Activated CD4-positive, alpha-beta T cell treated with anti-CD3 and anti-CD28 coated beads, Interleukin-2, amount 10 ng/mL, durations not matched to agents 24 days and 14 days (primary cell): ENCODE measurements around the gene KCNIP1. TPM values are rescaled to one million over a fixed set of nuclear protein-coding genes. Genes with fewer than 3 reads are reported as not detected.

Experiments
- DNase-seq: peaks from one replicate; pipeline ENCODE4 v3.0.0; 2022
- H3K27ac Mint-ChIP-seq: one replicate; pipeline ENCODE4 v1.8.0; 2022; ENCODE audit warnings: mild to moderate bottlenecking, mixed read lengths
- H3K27me3 Mint-ChIP-seq: one replicate; pipeline ENCODE4 v1.8.0; 2022; ENCODE audit warnings: mixed read lengths
- H3K36me3 Mint-ChIP-seq: one replicate; pipeline ENCODE4 v1.8.0; 2022; ENCODE audit warnings: low read depth, mild to moderate bottlenecking, mixed read lengths
- H3K4me1 Mint-ChIP-seq: one replicate; pipeline ENCODE4 v1.8.0; 2021; ENCODE audit warnings: mixed read lengths
- H3K4me3 Mint-ChIP-seq: one replicate; pipeline ENCODE4 v1.8.0; 2022; ENCODE audit warnings: mild to moderate bottlenecking, moderate library complexity, mixed read lengths
- H3K9me3 Mint-ChIP-seq: one replicate; pipeline ENCODE4 v1.8.0; 2021; ENCODE audit warnings: mixed read lengths
- intact Hi-C: fragments of 100-400 bp; cut with micrococcal nuclease; formaldehyde crosslinking; loops from one replicate; pipeline ENCODE4 v1.15.1; 2023
- total RNA-seq: library from RNA; stranded (reverse); gene quantifications from 2 replicates; pipeline ENCODE4 v1.2.3, GENCODE V29; 2022

Gene KCNIP1
- total RNA-seq, 1 donor from 2014 or later = not detected

DNA sequence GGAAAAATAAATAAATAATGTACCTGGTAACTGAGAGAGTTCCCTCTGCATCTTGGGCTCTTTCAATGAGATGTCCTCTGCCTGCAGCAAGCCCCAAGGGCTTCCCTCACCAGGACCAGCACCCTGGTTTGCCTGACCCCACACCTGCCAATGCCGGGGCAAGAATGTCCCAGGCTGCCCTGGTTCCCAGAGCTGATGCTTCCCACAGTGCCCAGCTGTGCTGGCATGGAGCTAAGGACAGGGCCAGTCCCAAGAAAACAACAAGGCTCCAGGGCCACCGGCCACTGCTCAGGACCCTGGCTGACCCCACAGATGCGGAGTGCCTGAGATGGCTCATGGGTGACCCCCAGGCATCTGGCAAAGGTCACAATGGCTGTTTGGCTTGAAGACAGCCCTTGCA is 123.5 kb downstream of the KCNIP1 start:
- Mint-ChIP-seq H3K27me3 (peaks cover 3% of the 10 kb centered on the region), H3K27ac (no peak overlapping the region), H3K9me3 (no peaks in the 10 kb centered on the region), H3K4me3 (no peak overlapping the region), H3K36me3 (no peaks in the 10 kb centered on the region), H3K4me1 (no peaks in the 10 kb centered on the region)
- intact Hi-C loops = no loop called here
- no peak for DNase-seq

DNA sequence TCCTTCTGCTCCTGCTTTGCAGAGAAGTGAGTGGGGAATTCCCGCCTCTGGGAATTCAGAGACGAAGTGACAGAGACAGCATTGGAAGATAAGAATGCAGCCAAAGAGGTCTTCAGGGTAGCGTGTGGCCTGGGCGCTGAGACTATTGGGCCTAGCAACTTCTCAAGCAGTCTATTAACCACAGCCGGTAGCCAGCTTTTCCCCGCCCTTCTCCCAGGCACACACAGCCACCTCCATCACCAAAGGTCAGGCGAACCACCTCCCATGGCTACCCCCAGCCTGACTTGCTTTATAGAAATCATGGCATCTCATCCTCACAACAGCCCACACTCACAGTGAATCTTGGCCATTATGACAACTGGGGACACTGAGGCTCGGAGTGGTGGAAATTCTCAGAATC is 124.2 kb downstream of the KCNIP1 start:
- no peak for DNase-seq
- no peak overlapping the region for H3K4me3 Mint-ChIP-seq
- peaks cover 3% of the 10 kb centered on the region for H3K4me1 Mint-ChIP-seq
- H3K27ac Mint-ChIP-seq = no peak overlapping the region
- H3K36me3 Mint-ChIP-seq = no peaks in the 10 kb centered on the region
- no peaks in the 10 kb centered on the region for H3K9me3 Mint-ChIP-seq
- intact Hi-C loops = no loop called here
- H3K27me3 Mint-ChIP-seq = peaks cover 4% of the 10 kb centered on the region

GRCh38 chr5:170628691-170629565 is 125.1 kb downstream of the KCNIP1 start:
- Mint-ChIP-seq H3K4me1 (peaks cover 11% of the 10 kb centered on the region), H3K9me3 (no peaks in the 10 kb centered on the region), H3K27ac (no peak overlapping the region), H3K4me3 (no peak overlapping the region), H3K36me3 (no peaks in the 10 kb centered on the region), H3K27me3 (peaks cover 11% of the 10 kb centered on the region)
- intact Hi-C loops = no loop called here
- DNase-seq = no peak

DNA sequence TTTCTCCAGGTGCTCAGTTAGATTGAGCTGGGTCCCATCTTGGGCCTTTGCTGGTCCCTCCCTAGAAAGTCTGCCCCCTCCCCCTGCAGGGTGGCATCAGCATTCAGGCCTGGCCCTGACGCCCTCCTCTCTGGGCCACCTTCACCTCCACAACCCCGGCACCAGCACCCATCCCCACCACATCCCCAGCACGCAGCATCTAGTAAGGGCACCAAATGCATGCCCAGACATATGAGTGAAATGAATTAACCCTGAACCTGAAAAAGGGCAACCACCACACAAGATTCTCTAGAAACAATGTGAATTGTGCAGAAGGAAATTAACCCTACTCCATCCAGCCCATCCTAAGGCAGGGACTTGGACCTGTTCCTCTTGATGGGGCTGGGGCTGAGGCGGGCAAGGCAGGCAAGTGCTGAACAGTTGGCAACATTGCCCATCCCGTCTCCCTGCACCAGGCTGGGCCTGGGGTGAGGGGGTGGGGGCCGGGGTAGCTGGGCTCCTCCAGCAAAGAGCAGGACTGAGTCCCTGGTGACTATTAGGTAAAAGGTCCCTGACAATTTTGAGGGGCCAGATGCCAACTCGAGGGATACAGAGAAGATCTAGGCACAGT is 125.9 kb downstream of the KCNIP1 start:
- Mint-ChIP-seq H3K9me3 (no peaks in the 10 kb centered on the region), H3K27me3 (peaks cover 16% of the 10 kb centered on the region), H3K4me1 (peaks cover 11% of the 10 kb centered on the region), H3K36me3 (no peaks in the 10 kb centered on the region), H3K4me3 (no peak overlapping the region), H3K27ac (no peak overlapping the region)
- DNase-seq = no peak
- intact Hi-C loops = loop anchor here (10.0 kb wide), 1 partner anchor 405 kb away; no protein-coding TSS in a partner anchor

GRCh38 chr5:170630226-170630625 is 126.4 kb downstream of the KCNIP1 start:
- peaks cover 11% of the 10 kb centered on the region for H3K4me1 Mint-ChIP-seq
- H3K36me3 Mint-ChIP-seq = no peaks in the 10 kb centered on the region
- H3K9me3 Mint-ChIP-seq = no peaks in the 10 kb centered on the region
- H3K27me3 Mint-ChIP-seq = peaks cover 16% of the 10 kb centered on the region
- DNase-seq = no peak
- no peak overlapping the region for H3K4me3 Mint-ChIP-seq
- H3K27ac Mint-ChIP-seq = no peak overlapping the region
- intact Hi-C loops = loop anchor here (10.0 kb wide), 1 partner anchor 405 kb away; no protein-coding TSS in a partner anchor

GRCh38 chr5:170630711-170631141 is 126.9 kb downstream of the KCNIP1 start:
- H3K9me3 Mint-ChIP-seq = no peaks in the 10 kb centered on the region
- H3K27ac Mint-ChIP-seq = no peak overlapping the region
- intact Hi-C loops = loop anchor here (10.0 kb wide), 1 partner anchor 406 kb away; no protein-coding TSS in a partner anchor
- H3K36me3 Mint-ChIP-seq = no peaks in the 10 kb centered on the region
- H3K27me3 Mint-ChIP-seq = peaks cover 16% of the 10 kb centered on the region
- H3K4me3 Mint-ChIP-seq = no peak overlapping the region
- no peak for DNase-seq
- peaks cover 11% of the 10 kb centered on the region for H3K4me1 Mint-ChIP-seq

GRCh38 chr5:170631466-170632195 is 127.8 kb downstream of the KCNIP1 start:
- Mint-ChIP-seq H3K4me3 (no peak overlapping the region), H3K27ac (no peak overlapping the region), H3K27me3 (peaks cover 16% of the 10 kb centered on the region), H3K4me1 (peaks cover 11% of the 10 kb centered on the region), H3K36me3 (no peaks in the 10 kb centered on the region), H3K9me3 (no peaks in the 10 kb centered on the region)
- DNase-seq = no peak
- intact Hi-C loops = loop anchor here (10.0 kb wide), 1 partner anchor 407 kb away; no protein-coding TSS in a partner anchor

DNA sequence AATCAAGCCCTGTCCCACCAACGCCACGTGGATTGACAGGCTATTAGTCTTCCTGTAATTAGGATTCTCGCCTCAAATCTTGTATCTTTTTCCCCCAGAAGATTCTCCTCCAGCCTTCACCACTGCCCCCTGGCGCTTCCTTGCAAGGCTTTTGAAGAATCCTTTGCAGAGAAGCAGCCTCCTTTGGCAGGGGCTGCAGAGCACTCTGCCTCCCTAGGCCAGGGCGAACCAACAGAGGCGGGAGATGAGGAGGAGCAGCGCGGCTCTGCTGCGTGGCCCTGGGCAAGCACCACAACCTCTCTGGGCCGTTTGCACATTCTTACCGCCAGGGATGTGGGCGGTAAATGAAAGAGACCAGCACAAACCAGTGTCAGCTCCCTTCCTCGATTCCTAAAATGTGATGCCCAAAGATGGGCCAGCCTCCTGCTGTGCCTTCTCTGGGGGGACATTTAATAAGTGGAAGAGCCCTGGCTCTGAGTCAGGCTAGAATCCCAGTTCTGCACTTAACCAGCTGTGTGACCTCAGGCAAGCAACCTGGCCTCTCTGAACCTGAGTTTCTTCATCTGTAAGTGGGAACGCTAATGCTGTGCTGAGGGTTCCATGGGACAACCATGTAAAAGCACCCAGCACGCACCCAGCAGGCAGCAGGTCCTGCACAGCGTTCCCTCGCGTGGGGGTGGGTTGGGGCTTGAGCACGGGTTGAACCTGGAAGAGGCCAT is 128.6 kb downstream of the KCNIP1 start:
- H3K9me3 Mint-ChIP-seq = no peaks in the 10 kb centered on the region
- peaks cover 16% of the 10 kb centered on the region for H3K27me3 Mint-ChIP-seq
- DNase-seq = no peak
- H3K36me3 Mint-ChIP-seq = no peaks in the 10 kb centered on the region
- intact Hi-C loops = loop anchor here (10.0 kb wide), 1 partner anchor 408 kb away; no protein-coding TSS in a partner anchor
- H3K4me3 Mint-ChIP-seq = no peak overlapping the region
- H3K27ac Mint-ChIP-seq = no peak overlapping the region
- H3K4me1 Mint-ChIP-seq = peaks cover 11% of the 10 kb centered on the region

GRCh38 chr5:170632985-170633234 is 129.1 kb downstream of the KCNIP1 start:
- Mint-ChIP-seq H3K27me3 (peaks cover 16% of the 10 kb centered on the region), H3K4me1 (peaks cover 11% of the 10 kb centered on the region), H3K27ac (no peak overlapping the region), H3K36me3 (no peaks in the 10 kb centered on the region), H3K4me3 (peak overlapping the region; percentile 37), H3K9me3 (no peaks in the 10 kb centered on the region)
- intact Hi-C loops = loop anchor here (1.0 to 10.0 kb wide), 2 partner anchors 198 to 408 kb away; no protein-coding TSS in a partner anchor
- peak; percentile 84 for DNase-seq

GRCh38 chr5:170633235-170634081 is 129.6 kb downstream of the KCNIP1 start:
- H3K27me3 Mint-ChIP-seq = peaks cover 16% of the 10 kb centered on the region
- peaks cover 11% of the 10 kb centered on the region for H3K4me1 Mint-ChIP-seq
- no peak for DNase-seq

DNA sequence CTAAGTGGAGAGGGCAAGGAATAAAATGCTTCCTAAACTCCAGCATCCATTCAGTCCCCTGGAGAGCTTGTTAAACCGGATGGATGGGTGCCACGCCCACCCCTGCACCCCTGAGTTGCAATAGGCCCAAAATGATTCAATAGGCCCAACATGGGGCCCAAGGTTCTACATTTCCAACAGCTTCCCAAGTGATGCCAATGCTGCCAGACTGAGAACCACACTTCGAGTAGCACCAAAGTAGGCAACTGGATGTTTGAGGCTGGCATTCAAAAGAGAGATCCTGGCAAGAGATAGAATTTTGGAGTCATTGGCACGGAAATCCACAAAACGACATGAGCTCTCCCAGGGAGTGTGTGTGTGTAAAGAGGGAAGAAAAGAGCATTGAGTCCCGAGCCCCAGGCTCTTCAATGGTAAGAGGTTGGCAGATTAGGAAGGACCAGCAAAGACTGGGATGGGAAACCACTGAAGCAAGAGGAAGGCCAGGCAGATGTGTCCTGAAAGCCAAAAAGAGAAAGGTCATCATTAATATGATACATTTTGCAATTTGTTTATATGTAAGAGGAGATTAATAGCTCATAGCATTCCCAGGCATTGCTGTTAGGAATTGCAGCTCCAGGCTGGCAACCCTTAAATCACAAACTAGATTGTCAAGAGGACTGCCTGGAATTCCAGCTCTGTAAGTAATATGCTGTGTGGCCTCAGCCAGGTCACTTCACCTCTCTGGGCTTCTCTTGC is 130.6 kb downstream of the KCNIP1 start:
- Mint-ChIP-seq H3K4me3 (no peak overlapping the region), H3K27me3 (peaks cover 19% of the 10 kb centered on the region), H3K27ac (no peak overlapping the region), H3K4me1 (peaks cover 11% of the 10 kb centered on the region), H3K36me3 (no peaks in the 10 kb centered on the region), H3K9me3 (no peaks in the 10 kb centered on the region)
- DNase-seq = no peak
- intact Hi-C loops = loop anchor here (10.0 kb wide), 1 partner anchor 410 kb away; no protein-coding TSS in a partner anchor

More at GRCh38 chr5:170633235-170634081, 129.6 kb downstream of the KCNIP1 start:
- intact Hi-C loops = loop anchor here (1.0 to 10.0 kb wide), 2 partner anchors 198 to 409 kb away; no protein-coding TSS in a partner anchor
- H3K27ac Mint-ChIP-seq = no peak overlapping the region
- peak overlapping the region; percentile 37 for H3K4me3 Mint-ChIP-seq
- no peaks in the 10 kb centered on the region for H3K9me3 Mint-ChIP-seq
- H3K36me3 Mint-ChIP-seq = no peaks in the 10 kb centered on the region

DNA sequence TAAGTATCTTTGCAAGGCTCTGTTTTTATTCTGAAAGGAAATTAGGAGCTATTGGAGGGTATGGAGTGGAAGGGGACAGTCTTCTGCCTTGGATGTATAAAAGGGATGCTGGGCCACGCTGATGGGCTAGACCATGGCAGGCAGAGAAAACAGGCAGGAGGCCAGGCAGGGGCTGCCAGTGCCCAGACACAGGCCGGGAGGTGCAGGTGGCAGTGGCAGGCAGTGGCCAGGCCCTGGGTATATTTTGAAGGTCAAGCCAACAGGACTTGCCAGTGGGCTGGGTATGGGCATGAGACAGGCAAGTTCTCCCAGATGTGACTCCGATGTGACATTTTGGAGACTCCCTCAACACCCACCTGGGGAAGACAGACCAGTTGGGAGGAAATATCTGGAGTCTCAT is 131.9 kb downstream of the KCNIP1 start:
- intact Hi-C loops = loop anchor here (10.0 kb wide), 1 partner anchor 411 kb away; no protein-coding TSS in a partner anchor
- DNase-seq = no peak
- Mint-ChIP-seq H3K36me3 (no peaks in the 10 kb centered on the region), H3K4me1 (peaks cover 11% of the 10 kb centered on the region), H3K27me3 (peaks cover 16% of the 10 kb centered on the region), H3K4me3 (no peak overlapping the region), H3K27ac (no peak overlapping the region), H3K9me3 (no peaks in the 10 kb centered on the region)
